ENCODE measurements around the gene TRIO.

The TRIO gene

DNA sequence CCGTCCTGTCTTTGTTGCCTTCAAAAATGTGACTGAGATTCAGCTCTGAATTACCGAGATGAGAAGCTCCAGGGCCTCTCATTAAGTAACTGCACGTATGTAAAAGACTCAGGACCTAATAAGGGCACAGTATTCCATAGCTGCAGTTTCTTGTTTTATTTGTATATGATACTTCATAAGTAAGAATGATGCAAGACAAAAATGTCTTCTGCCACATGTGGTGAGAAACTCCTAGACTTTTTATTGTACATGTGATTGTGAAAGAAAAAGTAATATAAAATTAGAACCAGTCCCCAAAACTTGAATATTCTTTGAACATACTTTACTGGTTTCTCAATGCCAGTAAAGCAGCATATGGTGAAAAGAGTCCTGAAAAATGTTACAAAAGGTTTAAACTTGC, 328.4 kb downstream of the TRIO start:
- DNase-seq (ENCODE audit: low read depth in 2 of 2): no peak
- H3K4me3 ChIP-seq (replicated peaks in 1 of 2; ENCODE audit: low read depth in 2 of 2, low read length in 2 of 2): no peak overlapping the region
- TF ChIP-seq, protein P1, sequence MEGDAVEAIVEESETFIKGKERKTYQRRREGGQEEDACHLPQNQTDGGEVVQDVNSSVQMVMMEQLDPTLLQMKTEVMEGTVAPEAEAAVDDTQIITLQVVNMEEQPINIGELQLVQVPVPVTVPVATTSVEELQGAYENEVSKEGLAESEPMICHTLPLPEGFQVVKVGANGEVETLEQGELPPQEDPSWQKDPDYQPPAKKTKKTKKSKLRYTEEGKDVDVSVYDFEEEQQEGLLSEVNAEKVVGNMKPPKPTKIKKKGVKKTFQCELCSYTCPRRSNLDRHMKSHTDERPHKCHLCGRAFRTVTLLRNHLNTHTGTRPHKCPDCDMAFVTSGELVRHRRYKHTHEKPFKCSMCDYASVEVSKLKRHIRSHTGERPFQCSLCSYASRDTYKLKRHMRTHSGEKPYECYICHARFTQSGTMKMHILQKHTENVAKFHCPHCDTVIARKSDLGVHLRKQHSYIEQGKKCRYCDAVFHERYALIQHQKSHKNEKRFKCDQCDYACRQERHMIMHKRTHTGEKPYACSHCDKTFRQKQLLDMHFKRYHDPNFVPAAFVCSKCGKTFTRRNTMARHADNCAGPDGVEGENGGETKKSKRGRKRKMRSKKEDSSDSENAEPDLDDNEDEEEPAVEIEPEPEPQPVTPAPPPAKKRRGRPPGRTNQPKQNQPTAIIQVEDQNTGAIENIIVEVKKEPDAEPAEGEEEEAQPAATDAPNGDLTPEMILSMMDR (IDR thresholded peaks at IDR 0.05; ENCODE audit: low read depth, low read length): no peak

DNA sequence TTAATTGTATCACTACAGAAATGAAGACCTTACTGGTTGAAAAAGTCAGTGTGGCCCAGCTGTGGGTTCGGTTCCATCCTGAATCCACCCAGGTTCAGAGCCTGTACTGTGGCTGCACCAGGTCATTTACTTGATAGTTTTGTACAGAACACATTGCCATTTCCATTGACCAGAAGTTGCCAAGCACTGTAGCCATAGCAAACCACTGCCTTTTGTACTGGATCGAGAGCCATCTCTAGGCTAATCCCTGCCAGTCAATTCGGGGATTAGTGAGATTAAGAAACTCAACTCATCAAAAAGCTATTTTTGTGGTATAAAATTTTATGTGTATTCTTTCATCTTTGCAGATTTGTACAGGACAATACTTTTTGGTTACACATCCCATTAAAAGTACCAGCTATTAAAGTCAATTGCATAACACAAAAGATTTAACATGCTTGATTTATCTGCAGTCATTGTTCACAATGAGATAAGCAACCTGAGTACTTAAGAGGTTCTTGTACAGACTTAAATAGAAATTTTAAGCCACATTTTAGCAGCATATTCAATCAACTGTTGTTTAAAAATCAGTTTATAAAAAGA, 329.9 kb downstream of the TRIO start:
- DNase-seq (ENCODE audit: low read depth in 2 of 2): peak in 1 of 2 donors; percentile 24
- H3K4me3 ChIP-seq (replicated peaks in 1 of 2; ENCODE audit: low read depth in 2 of 2, low read length in 2 of 2): no peak overlapping the region
- TF ChIP-seq, protein P1 (IDR thresholded peaks at IDR 0.05; ENCODE audit: low read depth, low read length): no peak

DNA sequence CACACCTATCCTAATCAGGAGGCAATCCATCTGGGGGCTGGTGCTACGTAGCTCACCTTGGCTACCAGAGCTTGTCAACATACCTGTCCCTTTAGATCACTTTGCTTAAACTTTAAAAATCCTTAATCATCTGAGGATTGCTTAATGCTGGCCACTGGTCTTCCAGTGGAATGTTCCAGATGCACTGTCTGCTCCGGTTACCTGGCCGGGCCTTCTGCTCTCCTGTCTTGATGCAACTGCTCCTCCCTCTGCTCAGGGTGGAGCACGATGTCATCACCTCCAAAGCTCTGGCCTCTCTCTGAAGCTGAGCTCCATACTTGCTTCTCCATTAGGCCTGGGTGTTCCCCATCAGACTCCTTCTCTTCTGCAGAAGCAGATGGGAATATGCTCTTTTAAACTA, 331.9 kb downstream of the TRIO start:
- DNase-seq (ENCODE audit: low read depth in 2 of 2): no peak
- H3K4me3 ChIP-seq (replicated peaks in 1 of 2; ENCODE audit: low read depth in 2 of 2, low read length in 2 of 2): no peak overlapping the region
- TF ChIP-seq, protein P1 (IDR thresholded peaks at IDR 0.05; ENCODE audit: low read depth, low read length): no peak

DNA sequence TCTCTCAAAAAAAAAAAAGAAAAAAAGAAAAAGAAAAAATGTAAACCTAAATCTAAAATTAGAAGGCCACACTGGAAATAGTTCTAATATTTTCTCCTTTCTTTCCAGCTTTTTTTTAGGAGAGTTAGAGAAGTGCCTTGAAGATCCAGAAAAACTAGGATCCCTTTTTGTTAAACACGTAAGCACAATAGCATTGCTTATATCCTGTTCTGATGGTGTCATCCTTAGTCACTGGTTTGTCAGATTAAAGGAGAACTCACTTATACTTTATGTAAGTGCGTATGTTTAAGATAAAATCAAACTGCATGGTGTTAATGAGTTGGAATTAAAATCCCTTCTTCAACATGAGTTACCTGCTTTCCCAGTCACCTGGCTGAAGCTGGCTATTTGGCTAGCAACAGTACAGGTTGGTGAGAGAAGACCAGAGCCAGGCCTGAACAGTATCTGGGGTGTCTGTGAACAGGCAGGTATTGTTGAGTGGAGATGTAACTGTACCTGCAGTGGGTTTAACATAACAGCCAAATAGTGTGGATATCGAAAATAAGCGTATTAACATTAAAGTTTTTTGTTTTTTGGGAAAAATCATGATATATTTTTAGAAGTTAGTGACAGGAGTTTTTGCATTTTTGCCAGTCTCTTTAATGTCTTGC, 333.8 kb downstream of the TRIO start:
- no peak overlapping the region for H3K4me3 ChIP-seq (replicated peaks in 1 of 2; ENCODE audit: low read depth in 2 of 2, low read length in 2 of 2)
- TF ChIP-seq, protein P1 (IDR thresholded peaks at IDR 0.05; ENCODE audit: low read depth, low read length): no peak
- peak; percentile 38 to 86 for DNase-seq (ENCODE audit: low read depth in 2 of 2)

DNA sequence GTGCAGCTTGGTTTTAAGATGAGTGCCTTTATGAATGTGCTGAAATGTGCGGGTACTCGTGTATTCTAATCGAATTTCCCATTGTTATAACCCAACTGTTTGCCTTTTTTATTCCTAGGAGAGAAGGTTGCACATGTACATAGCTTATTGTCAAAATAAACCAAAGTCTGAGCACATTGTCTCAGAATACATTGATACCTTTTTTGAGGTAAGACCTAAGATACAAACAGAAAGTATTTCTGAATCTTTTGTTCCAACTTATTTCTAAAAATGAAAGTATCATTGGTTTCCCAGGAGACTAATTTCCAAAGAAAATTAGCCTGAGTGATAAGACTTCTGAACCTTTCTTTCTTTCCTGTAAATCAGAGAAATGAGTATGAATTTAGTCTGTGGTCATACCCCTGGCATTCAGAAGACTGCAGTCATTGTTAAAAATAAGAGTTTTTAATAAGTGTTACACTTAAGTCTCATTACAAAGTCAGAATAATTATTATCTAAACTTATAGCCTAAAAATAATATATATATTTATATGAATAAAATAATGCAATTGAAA, 336.1 kb downstream of the TRIO start:
- no peak overlapping the region for H3K4me3 ChIP-seq (replicated peaks in 1 of 2; ENCODE audit: low read depth in 2 of 2, low read length in 2 of 2)
- TF ChIP-seq, protein P1 (IDR thresholded peaks at IDR 0.05; ENCODE audit: low read depth, low read length): no peak
- DNase-seq (ENCODE audit: low read depth in 2 of 2): no peak

DNA sequence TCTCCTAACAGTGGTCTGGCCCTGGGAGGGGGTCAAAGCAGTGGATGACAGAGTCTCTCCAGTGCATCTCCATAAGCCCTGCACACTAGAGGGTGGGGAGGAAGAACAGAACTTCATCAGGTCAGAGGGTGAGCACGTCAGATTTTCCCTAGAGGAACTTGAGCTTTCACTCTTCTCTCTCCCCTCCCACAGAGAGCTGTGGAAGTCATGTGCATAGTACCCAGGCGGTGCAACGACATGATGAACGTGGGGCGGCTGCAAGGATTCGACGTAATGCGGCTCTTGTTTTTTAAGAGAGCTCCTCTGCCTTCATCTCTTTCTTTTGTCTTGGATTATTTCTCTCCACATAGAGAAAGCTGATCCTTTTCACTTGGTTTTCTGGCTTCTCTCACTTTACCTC, 338.2 kb downstream of the TRIO start:
- no peak overlapping the region for H3K4me3 ChIP-seq (replicated peaks in 1 of 2; ENCODE audit: low read depth in 2 of 2, low read length in 2 of 2)
- TF ChIP-seq, protein P1 (IDR thresholded peaks at IDR 0.05; ENCODE audit: low read depth, low read length): no peak
- DNase-seq (ENCODE audit: low read depth in 2 of 2): no peak

All from cardiac fibroblast (primary cell).